ENCODE results near the gene INPP5A.

The INPP5A gene

GRCh38 chr10:132609211-132609610 lies 71.6 kb downstream of the INPP5A start:
- Histone ChIP-seq H3K79me2 (ENCODE audit: insufficient read depth, low read length) (peaks cover 62% of the 10 kb centered on the region; the same call in 1 of the 2 replicates), H2AFZ (ENCODE audit: low read length) (no peak overlapping the region), H3K4me3 (ENCODE audit: low read length, poor library complexity, severe bottlenecking) (no peak overlapping the region), H3K27me3 (ENCODE audit: insufficient read depth, low read length, poor library complexity, severe bottlenecking) (no peaks in the 10 kb centered on the region), H3K4me2 (ENCODE audit: low read depth, low read length, poor library complexity, severe bottlenecking) (no peak overlapping the region), H4K20me1 (ENCODE audit: insufficient read depth, low read length, poor library complexity, severe bottlenecking) (peaks cover 19% of the 10 kb centered on the region), H3K4me1 (ENCODE audit: insufficient read depth, low read length, poor library complexity, severe bottlenecking) (peaks cover 4% of the 10 kb centered on the region), H3K9me2 (replicated peaks; ENCODE audit: low read depth, low read length) (no peaks in the 10 kb centered on the region), H3K36me3 (ENCODE audit: insufficient read depth, low read length) (no peaks in the 10 kb centered on the region), H3K9me3 (ENCODE audit: insufficient read depth, low read depth, low read length) (peaks cover 2% of the 10 kb centered on the region; the same call in 1 of the 2 replicates), H3F3A (ENCODE audit: low read depth) (no peaks in the 10 kb centered on the region), H3K9ac (ENCODE audit: low read depth, low read length, poor library complexity, severe bottlenecking) (no peak overlapping the region)
- TF ChIP-seq EZH2phosphoT487 (IDR thresholded peaks at IDR 0.05; ENCODE audit: borderline replicate concordance) = no peak
- TF ChIP-seq CTCF (conservative IDR thresholded peaks at IDR 0.05; ENCODE audit: low read length) = no peak

GRCh38 chr10:132610071-132610701 lies 72.6 kb downstream of the INPP5A start:
- Histone ChIP-seq H3K4me1 (ENCODE audit: insufficient read depth, low read length, poor library complexity, severe bottlenecking) (peaks cover 4% of the 10 kb centered on the region), H3K27me3 (ENCODE audit: insufficient read depth, low read length, poor library complexity, severe bottlenecking) (no peaks in the 10 kb centered on the region), H3K79me2 (ENCODE audit: insufficient read depth, low read length) (peaks cover 59% of the 10 kb centered on the region; the same call in 1 of the 2 replicates), H3K9me2 (replicated peaks; ENCODE audit: low read depth, low read length) (no peaks in the 10 kb centered on the region), H3K36me3 (ENCODE audit: insufficient read depth, low read length) (peaks cover 6% of the 10 kb centered on the region; the same call in 1 of the 2 replicates), H3K9me3 (ENCODE audit: insufficient read depth, low read depth, low read length) (no peaks in the 10 kb centered on the region), H3K4me3 (ENCODE audit: low read length, poor library complexity, severe bottlenecking) (no peak overlapping the region), H4K20me1 (ENCODE audit: insufficient read depth, low read length, poor library complexity, severe bottlenecking) (peaks cover 12% of the 10 kb centered on the region), H3F3A (ENCODE audit: low read depth) (no peaks in the 10 kb centered on the region), H3K9ac (ENCODE audit: low read depth, low read length, poor library complexity, severe bottlenecking) (no peak overlapping the region), H3K4me2 (ENCODE audit: low read depth, low read length, poor library complexity, severe bottlenecking) (no peak overlapping the region), H2AFZ (ENCODE audit: low read length) (no peak overlapping the region)
- no peak for TF ChIP-seq EZH2phosphoT487 (IDR thresholded peaks at IDR 0.05; ENCODE audit: borderline replicate concordance)
- no peak for TF ChIP-seq CTCF (conservative IDR thresholded peaks at IDR 0.05; ENCODE audit: low read length)

GRCh38 chr10:132611026-132611910 lies 73.7 kb downstream of the INPP5A start:
- no peak overlapping the region for H3K4me3 ChIP-seq (ENCODE audit: low read length, poor library complexity, severe bottlenecking)
- no peak overlapping the region for H3K9ac ChIP-seq (ENCODE audit: low read depth, low read length, poor library complexity, severe bottlenecking)
- no peaks in the 10 kb centered on the region for H3K27me3 ChIP-seq (ENCODE audit: insufficient read depth, low read length, poor library complexity, severe bottlenecking)
- no peaks in the 10 kb centered on the region for H3K9me2 ChIP-seq (replicated peaks; ENCODE audit: low read depth, low read length)
- peaks cover 4% of the 10 kb centered on the region for H3K4me1 ChIP-seq (ENCODE audit: insufficient read depth, low read length, poor library complexity, severe bottlenecking)
- no peaks in the 10 kb centered on the region for H3F3A ChIP-seq (ENCODE audit: low read depth)
- no peak overlapping the region for H2AFZ ChIP-seq (ENCODE audit: low read length)
- H3K36me3 ChIP-seq (ENCODE audit: insufficient read depth, low read length) = peaks cover 6% of the 10 kb centered on the region; the same call in 1 of the 2 replicates
- H3K4me2 ChIP-seq (ENCODE audit: low read depth, low read length, poor library complexity, severe bottlenecking) = no peak overlapping the region
- H3K79me2 ChIP-seq (ENCODE audit: insufficient read depth, low read length) = peaks cover 61% of the 10 kb centered on the region; the same call in 1 of the 2 replicates
- peaks cover 22% of the 10 kb centered on the region for H4K20me1 ChIP-seq (ENCODE audit: insufficient read depth, low read length, poor library complexity, severe bottlenecking)
- TF ChIP-seq EZH2phosphoT487 (IDR thresholded peaks at IDR 0.05; ENCODE audit: borderline replicate concordance) (no peak), CTCF (conservative IDR thresholded peaks at IDR 0.05; ENCODE audit: low read length) (no peak)
- H3K9me3 ChIP-seq (ENCODE audit: insufficient read depth, low read depth, low read length) = no peaks in the 10 kb centered on the region

All from Loucy (cell line).